GM18511 (cell line): ENCODE results near the gene LZTR1.

Experiments
- ATAC-seq: cut with Tn5 transposase; IDR thresholded peaks from one replicate; pipeline ENCODE4 v1.9.1; 2021; ENCODE audit warnings: mild to moderate bottlenecking, moderate library complexity; ENCODE audit not compliant: unreplicated experiment

The LZTR1 gene

DNA sequence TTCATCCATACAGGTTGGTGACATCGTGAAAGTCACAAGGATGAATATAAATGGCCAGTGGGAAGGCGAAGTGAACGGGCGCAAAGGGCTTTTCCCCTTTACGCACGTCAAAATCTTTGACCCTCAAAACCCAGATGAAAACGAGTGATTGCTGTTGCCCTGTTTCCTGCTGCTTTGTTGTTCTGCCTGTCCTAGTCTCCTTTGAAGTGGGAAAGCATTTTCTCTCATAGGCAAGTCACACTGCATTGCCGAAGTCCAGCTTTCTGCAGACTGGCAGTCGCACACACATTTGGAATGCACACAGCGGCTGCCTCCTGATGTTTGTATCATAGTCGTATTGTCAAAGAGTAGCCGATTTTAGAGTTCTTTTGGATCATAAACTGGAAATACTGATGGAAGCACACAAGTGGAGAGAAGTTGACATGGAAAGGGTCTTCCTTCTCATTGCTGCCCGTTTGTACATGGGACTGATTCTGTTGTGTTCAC lies 32.4 kb upstream of the LZTR1 start:
- ATAC-seq, result no peak

DNA sequence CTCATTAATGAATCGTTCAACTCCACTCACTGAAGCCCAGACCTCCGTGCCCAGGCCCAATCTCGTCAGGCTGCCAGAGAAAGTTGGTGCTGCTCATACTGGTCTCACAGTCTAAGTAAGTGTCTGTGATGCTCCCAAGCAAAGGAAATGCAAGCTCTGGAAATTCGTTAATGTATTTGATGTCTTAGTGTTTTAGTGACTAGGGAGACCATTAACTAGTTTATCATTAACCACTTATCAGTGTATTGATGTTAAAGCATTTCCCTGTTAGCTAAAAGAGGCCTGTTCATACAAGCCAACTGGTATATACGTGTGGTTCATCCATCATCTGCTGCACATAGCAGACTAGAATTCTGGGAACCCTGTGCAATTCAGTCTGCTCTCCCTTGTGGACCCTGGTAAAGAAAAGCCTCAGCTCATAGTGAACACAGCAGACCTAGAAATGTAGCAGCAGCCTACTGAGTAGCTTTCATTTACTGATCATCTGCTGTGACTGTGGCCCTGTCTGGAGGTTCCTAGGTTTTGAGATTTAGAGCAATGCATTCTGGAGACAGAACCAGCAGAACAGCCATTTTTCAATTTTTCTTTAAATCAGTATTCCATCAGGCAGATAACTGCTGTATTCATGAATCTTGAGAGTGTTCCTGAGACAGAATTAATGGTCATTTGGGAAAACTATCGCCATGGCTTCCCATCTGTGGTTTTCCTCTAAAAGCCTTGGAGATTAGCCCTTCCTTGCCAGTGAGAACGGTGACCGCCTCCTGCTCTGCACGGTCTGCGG lies 30.8 kb upstream of the LZTR1 start:
- no peak for ATAC-seq

DNA sequence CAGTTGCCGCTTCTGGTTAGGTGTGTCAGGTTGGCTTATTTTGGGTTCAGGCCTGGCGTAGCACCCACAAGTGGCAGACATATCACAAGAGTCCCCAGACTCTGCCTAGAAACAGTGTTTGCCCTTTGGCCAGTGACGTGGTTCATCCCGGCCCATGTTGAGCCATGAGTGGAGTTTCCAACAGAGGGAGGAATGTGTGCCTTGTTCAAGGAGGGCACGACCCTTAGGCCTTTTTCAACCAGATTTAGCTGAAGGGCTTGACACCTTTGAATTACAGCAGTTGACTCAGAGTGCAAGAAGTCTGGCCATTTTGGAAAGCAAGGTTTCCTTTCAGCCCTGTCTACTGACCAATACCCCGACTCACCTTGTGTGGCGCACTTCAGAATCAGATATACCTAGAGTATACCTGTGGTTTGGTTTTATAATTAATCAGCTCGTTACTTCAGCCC lies 30.1 kb upstream of the LZTR1 start:
- no peak for ATAC-seq

DNA sequence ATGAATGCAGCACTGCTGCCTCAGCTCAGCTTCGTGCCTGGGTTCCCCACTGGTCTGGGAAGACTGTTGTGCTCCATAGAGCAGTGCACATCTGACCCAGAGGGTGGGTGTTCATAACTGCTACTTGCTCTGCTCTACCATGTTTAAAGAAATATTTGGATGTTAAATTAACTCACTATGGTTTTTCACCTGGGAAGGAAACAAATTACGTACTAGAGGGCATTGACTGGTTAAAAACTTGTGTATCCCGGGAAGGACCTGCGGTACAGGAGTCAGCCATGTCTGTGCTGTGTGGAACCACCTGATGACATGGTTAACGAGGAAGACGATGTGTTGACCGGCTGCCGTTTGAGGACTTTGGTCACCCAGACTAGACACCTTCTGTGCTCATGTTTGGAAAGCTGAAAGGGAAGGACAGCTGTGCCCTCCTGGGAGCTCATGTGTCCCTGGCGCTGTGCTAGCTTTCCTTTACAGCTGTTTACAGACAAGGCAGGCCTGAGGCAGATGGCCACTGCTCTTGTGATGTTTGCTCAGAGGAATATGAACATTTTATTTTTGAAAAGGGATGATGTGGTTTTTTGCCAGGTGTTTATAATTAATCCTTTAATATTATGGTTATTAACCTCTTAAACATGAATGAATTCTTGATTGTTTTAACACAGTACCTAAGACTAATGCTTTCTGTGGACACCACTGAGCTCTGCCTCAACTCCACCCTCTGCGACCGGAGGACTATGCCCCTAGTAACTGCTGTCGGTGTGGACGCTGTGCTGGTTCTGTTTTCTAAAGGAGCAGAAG lies 29.4 kb upstream of the LZTR1 start:
- ATAC-seq, result no peak

DNA sequence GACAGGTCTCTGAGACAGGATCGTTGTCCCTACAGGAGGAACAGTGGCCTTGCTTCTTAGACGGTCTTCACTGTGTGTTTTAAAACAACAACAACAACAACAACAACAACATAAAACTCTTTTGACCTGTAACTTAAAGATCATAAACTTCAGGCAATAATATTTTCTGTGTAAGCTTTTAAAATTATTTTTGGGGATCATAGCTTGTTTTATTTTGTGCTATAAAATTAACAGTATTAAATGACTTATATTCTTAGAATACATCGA lies 28.8 kb upstream of the LZTR1 start:
- no peak for ATAC-seq

DNA sequence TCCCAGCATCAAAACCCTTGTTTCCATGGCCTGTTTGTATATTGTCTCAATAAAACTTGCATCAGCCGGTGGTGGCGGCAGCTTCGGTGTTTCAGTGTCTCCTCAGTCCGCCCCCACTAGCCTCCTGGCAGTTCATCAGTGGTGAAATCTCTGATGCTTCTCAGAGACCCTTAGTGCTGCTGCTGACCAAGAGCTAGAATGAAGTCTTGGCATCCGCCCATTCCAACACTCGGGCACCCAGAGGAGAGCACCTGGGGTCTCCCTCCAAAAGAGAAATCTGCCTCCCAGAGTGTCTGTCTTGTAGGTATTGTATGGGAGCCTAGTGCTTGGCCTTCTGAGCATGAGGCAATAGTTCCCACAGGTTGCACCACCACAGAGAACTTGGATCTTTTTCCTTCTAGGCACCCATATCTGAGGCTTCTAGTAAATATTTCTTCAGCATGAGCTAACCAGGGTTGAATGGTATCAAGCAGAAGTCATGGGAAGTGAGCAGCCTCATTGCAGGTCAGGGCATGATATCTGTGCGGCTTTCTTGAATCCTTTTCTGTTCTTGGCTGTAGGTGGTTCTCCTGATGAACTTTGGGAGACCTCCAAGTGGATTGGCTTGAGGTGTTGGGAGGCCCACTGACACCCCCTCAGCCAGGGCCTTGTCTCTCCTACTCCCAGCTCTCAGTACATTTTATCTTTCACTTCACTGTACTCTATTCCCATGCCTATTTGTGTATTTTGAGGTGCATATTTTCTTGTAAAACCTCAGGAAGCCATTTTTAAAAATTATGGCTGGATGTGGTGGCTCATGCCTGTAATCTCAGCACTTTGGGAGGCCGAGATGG lies 28.2 kb upstream of the LZTR1 start:
- ATAC-seq, result no peak

DNA sequence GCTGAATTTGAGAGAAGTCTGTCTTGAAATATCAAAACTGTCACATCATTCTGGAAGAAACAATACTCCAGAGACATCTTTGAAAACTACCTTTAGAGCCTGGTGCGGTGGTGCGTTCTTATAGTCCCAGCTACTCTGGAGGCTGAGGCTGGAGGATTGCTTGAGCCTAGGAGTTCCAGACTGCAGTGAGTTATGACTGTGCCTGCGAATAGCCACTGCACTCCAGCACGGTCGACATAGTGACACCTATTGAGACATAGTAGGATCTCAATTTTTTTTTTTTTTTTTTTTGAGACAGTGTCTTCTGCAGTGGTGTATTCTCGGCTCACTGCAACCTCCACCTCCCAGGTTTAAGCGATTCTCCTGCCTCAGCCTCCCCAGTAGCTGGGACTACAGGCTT lies 26.5 kb upstream of the LZTR1 start:
- no peak for ATAC-seq

DNA sequence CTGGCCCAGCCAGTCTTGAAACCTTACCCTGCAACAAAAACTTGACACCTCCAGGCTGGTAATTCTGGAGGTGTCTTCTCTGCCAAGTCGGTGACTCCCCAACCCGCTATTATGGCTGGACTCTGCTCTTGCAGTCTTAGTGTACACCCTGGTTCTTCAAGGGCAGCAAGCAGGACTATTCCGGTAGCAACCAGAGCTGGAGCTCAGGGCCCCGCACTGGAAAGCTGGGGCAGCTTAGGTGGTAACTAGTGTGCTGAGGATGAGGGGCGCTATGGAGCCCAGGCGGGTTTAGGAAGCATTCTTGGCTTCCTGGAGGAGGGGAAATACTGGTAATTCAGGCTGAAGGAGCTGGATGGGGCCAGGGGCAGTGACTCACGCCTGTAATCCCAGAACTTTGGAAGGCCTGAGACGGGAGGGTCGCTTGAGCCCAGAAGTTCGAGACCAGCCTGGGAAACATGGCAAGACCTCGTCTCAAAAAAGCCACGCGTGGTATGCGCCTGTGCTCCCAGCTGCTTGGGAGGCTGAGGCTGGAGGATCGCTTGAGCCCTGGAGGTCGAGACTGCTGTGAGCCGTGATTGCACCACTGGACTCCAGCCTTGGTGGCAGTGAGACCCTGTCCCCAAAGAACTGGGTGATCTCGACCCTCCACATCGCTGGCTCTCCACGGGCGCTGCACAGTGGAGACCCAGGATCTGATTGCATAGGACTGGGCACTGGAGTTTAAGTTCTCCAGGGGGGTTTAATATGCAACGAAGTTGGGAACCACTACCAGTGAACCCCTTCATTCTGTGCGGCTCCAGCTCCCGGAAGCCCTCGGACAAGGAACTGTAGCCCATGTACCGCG lies 25.6 kb upstream of the LZTR1 start:
- no peak for ATAC-seq

DNA sequence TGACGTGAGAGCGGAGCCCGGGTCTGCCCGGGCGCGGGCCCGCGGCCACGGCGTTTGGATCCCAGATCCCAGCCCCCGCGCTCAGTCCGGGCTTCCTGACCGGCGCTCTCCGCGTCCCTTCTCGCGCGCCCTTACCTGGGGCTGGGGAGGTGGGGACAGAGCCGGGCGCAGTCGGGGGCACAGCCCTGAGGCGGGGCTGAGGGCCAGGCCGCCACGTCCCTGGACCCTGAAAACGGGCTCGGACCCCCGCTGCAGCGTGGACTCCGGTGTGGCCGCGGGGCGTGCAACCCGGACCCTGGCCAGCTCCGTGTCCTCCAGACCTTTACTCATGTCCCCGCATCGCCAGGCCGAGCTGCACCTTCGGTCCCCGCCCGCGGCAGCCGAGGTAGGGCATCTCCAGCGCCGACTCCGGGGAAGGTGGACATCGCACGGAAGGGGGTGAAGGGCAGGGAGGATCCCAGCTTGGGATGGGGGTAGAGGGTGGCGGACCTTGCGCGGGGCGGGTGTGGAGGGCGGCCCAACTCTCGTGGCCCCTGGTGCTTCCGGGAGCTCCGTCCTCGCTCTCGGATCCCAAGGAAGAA lies 24.9 kb upstream of the LZTR1 start:
- ATAC-seq, result no peak

DNA sequence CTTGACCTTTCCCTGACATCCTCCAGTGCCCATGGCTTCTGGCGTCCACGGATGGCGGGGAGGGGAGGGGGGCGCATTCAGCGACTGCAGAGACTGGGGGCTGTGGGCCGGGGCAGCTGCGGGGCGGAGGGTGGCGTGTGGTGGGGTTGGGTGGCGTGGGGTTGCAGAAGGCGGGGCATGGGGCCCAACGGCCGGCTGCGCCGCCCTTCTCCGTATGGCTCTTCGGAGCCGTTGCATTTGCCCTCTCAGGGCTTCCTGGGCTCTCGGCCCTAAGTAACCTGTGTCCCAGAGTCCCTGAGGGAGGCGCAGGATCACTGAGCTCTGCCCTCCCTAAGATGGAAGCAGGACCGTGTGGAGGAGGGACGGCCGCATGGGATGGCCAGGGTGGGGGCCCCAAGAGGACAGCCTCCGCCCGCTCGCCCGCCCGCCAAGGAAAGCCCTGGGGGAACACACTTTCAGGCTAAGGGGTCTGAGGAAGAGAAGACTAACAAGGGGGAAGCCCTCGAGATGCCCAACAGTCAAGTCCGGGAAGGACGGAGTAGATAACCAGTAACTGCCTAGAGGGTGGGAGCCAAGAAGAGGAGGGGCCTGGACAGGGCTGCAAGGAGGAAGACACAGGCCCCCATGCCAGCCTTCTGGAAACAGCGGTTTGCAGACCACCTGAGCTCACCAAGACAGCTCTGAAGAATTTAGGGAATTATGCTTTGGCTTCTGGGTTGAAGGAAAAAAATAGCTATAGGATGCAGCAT lies 24.2 kb upstream of the LZTR1 start:
- no peak for ATAC-seq

DNA sequence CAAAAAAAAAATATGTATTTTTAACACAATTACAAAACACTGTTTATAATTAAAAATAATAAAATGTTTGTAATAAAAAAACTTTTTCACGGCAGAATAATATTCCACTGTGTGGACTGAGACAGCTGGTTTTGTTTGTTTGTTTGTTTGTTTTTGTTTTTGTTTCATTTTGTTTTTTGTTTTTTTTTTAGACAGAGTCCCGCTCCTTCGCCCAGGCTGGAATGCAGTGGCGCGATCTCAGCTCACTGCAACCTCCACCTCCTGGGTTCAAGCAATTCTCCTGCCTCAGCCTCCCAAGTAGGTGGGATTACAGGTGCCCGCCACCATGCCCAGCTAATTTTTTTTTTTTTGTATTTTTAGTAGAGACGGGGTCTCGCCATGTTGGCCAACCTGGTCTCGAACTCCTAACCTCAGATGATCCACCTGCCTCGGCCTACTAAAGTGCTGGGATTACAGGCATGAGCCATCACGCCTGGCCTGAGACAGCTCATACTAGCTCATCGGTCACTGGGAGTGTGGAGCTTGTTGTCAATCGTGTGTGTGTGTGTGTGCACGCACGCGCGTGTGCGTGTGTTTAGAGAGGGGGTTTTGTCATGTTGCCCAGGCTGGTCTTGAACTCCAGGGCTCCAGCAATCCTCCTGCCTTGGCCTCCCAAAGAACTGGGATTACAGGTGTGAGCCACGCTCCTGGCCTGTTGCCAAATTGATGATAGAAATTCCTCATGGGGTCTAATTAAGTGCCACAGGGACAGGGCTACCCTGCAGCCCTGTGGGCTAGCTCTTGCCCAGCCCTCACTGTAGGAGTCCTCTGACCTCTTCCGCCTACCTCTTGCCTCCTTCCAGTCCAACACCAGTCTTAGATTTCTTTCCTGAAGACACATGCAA lies 22.3 kb upstream of the LZTR1 start:
- no peak for ATAC-seq

DNA sequence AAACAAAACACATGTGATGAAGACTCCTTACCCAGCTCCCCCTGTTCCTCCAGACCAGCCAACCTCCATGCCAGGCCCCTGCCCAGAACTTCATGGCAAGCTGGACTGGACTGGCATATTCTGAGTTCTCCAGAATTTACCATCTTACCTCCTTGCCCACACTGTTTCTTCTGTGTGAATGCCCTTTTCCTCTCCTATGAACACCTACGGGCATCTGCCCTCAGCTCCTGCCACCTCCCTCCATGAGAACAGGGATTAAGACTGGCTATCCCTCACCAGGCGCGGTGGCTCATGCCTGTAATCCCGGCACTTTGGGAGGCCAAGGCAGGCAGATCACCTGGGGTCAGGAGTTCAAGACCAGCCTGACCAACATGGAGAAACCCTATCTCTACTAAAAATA lies 21.5 kb upstream of the LZTR1 start:
- ATAC-seq, result no peak

DNA sequence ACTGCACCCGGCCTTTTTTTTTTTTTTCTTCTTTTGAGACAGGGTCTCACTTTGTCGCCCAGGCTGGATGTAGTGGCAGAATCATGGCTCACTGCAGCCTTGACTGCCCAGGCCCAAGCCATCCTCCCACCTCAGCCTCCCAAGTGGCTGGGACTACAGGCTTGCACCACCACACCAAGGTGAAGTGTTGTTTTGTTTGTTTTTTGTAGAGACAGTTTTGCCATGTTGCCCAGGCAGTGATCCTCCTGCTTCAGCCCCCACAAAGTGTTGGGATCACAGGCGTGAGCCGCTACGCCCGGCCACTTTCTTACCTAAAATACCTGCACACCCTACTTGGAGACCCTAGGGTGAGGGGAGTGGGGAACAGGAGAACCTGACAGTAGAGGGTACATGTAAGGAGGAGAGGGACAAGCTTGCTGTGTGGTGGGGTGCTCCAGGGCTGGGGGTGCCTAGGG lies 19.6 kb upstream of the LZTR1 start:
- no peak for ATAC-seq

DNA sequence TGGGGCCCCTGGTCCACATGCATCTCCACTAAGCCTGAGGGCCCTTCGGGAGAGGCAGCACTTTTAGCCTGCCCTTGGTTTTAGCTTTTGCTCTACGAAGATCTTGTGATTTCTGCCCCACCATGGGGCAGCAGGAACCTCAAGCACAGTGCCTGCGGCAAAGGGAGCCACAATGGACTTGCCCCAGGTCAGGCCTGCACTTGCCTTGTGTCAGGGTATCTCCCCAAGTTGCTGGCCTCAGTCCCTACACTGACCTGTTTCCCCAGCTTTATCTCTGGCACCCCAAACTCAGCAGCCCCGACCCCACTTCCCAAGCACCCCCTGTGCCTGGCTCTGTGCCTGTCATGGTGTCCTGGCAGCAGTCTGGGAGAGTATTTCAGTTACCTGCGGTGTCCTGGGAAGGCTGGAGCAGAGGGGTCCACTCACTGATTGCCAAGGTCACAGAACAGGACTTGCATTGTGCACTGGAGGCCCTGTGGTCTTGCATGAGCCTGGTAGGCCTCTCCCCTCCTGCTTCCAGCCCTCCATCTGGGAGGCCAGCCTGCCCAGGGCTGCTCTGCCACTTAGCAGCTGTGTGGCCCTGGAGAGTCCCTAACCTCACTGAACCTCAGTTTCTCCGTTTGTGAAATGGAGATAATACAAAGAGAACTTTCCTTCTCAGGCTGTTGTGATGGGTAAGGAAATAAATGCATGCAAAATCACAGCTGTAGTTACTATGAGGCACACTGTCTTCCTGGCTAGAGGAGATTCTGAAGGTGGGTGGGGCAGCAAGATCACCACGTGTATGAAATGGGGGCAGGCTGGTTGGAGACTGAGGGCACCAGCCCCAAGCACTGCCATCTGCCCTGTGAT lies 18.7 kb upstream of the LZTR1 start:
- ATAC-seq, result no peak

DNA sequence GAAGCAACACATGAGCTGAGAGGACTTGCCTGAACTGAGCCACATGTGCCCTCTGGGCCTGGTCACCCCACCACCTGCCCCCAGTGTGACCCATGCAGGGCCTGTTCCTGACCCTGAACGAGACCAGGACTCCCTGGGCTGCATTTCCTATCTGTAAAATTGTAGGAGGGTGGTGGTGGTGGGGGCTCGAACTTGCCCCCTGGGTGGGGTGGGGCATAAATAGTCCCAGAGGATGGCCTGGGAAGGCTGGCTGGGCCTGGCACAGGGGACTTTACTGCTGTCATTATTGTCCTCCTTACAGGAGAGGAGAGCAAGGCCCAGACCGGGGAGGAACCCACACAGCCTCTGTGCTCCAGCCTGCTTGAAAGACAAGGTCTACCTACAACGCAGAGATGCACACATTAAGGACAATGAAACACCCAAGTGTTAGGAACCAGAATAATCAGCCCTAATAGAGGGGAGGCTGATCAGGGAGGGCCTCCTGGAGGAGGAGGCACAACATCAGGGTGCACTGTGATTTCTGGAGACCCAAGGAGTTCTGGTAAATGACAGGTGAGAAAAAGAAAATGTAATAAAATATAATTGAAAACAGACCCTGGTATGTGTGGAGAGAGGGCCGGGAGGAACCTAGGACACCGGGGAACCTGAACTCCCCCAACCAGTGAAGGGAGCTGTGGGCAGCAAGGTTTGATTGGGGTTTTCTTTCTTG lies 17.9 kb upstream of the LZTR1 start:
- no peak for ATAC-seq

DNA sequence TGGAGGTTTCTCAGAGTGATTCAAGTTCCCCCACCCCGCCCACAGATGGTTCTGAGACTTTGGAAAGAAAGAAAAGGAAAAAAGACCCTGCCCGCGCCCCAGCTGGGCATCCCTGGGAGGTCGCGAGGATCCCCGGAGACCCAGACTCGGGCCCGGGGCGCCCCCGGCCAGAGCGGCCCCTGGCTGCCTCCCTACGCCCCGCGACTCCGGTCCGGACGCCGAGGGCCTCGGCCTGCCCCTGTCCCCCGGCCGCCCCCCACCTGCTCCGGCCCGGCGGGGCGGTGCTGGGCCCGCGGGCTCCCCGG lies 17.3 kb upstream of the LZTR1 start:
- ATAC-seq, result no peak
